ENCODE results near the gene SLC36A2. TPM values are rescaled to one million over a fixed set of nuclear protein-coding genes. Genes with fewer than 3 reads are reported as not detected.

SLC36A2 gene
- total RNA-seq, 1 donor: not detected

DNA sequence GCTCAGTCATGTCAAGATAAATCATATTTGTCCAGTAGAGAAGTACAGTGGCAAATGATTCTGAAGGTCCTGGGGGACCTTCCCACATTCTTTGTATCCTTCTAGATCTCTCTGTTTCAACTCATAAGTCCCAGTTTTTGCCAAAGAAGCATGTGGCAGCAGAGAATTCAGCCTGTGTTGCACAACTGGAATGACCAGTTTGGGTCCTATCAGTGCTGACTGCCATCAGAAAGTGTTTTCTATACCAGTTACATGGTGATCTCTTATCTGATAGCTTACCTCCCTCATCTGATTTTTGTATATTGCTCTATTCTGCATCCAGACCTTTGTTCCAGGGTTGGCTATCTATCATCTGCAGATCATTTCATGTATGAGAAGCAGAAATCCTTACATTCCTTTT lies 72.7 kb downstream of the SLC36A2 start:
- Histone ChIP-seq H3K9me3 (ENCODE audit: low read depth, low read length) (no peaks in the 10 kb centered on the region), H3K79me2 (ENCODE audit: insufficient read depth, low read length) (no peaks in the 10 kb centered on the region), H3K4me2 (ENCODE audit: insufficient read depth, low read length) (no peak overlapping the region), H4K20me1 (ENCODE audit: insufficient read depth, low read length) (no peaks in the 10 kb centered on the region), H3K4me1 (ENCODE audit: insufficient read depth, low read length) (no peaks in the 10 kb centered on the region), H3K27ac (ENCODE audit: low read depth, low read length) (no peak overlapping the region), H3K27me3 (ENCODE audit: insufficient read depth, low read length) (no peaks in the 10 kb centered on the region), H3K36me3 (ENCODE audit: insufficient read depth, low read length) (no peaks in the 10 kb centered on the region), H3K4me3 (ENCODE audit: insufficient read depth, low read length) (no peak overlapping the region), H2AFZ (ENCODE audit: low read length) (no peak overlapping the region)
- DNase-seq (ENCODE audit: insufficient read length, low spot score, missing footprints): no peak
- TF ChIP-seq, protein P1, sequence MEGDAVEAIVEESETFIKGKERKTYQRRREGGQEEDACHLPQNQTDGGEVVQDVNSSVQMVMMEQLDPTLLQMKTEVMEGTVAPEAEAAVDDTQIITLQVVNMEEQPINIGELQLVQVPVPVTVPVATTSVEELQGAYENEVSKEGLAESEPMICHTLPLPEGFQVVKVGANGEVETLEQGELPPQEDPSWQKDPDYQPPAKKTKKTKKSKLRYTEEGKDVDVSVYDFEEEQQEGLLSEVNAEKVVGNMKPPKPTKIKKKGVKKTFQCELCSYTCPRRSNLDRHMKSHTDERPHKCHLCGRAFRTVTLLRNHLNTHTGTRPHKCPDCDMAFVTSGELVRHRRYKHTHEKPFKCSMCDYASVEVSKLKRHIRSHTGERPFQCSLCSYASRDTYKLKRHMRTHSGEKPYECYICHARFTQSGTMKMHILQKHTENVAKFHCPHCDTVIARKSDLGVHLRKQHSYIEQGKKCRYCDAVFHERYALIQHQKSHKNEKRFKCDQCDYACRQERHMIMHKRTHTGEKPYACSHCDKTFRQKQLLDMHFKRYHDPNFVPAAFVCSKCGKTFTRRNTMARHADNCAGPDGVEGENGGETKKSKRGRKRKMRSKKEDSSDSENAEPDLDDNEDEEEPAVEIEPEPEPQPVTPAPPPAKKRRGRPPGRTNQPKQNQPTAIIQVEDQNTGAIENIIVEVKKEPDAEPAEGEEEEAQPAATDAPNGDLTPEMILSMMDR (IDR thresholded peaks at IDR 0.05; ENCODE audit: extremely low read depth, low read depth, low read length): no peak

DNA sequence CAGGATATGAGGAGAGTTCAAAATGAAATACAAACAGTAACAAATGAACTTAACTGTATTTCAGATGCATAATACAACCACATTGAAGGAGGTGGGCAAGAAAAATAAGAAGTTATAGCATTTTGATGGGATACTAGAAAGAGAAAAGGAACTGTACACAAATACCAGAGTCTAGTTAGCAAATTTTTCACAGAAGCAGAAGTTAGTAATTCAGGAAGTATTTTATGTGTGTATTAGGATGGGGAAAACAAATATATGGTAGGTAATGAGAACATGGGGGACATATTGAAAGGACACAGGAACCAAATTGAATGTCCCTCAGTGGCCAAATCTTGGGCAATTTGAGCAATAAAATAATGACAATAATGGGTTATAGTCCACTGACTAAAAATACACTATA lies 76.0 kb downstream of the SLC36A2 start:
- Histone ChIP-seq H3K4me1 (ENCODE audit: insufficient read depth, low read length) (no peaks in the 10 kb centered on the region), H3K9me3 (ENCODE audit: low read depth, low read length) (no peaks in the 10 kb centered on the region), H3K36me3 (ENCODE audit: insufficient read depth, low read length) (peaks cover 10% of the 10 kb centered on the region), H3K27me3 (ENCODE audit: insufficient read depth, low read length) (no peaks in the 10 kb centered on the region), H3K79me2 (ENCODE audit: insufficient read depth, low read length) (no peaks in the 10 kb centered on the region), H3K27ac (ENCODE audit: low read depth, low read length) (no peak overlapping the region), H3K4me2 (ENCODE audit: insufficient read depth, low read length) (no peak overlapping the region), H2AFZ (ENCODE audit: low read length) (no peak overlapping the region), H4K20me1 (ENCODE audit: insufficient read depth, low read length) (no peaks in the 10 kb centered on the region), H3K4me3 (ENCODE audit: insufficient read depth, low read length) (no peak overlapping the region)
- no peak for DNase-seq (ENCODE audit: insufficient read length, low spot score, missing footprints)
- TF ChIP-seq, protein P1 (IDR thresholded peaks at IDR 0.05; ENCODE audit: extremely low read depth, low read depth, low read length): no peak

DNA sequence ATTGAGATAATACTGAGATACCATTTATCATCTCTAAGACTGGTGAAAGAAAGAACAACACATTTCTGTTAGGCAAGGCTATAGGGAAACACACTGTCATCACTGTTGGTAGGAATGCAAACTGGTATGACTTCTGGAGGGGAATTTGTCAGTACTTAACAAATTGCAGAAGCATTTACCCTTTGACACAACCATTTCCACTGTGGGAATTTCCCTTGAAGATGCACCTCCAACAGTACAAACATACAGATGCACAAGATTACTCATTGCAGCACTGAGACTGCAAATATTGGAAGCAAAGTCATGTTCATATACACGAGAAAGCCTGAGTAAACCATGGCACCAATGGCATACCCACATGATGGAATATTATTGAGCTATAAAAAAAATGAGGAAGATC lies 76.8 kb downstream of the SLC36A2 start:
- Histone ChIP-seq H3K4me2 (ENCODE audit: insufficient read depth, low read length) (no peak overlapping the region), H3K4me1 (ENCODE audit: insufficient read depth, low read length) (no peaks in the 10 kb centered on the region), H3K27me3 (ENCODE audit: insufficient read depth, low read length) (no peaks in the 10 kb centered on the region), H2AFZ (ENCODE audit: low read length) (no peak overlapping the region), H3K36me3 (ENCODE audit: insufficient read depth, low read length) (peaks cover 10% of the 10 kb centered on the region), H3K79me2 (ENCODE audit: insufficient read depth, low read length) (no peaks in the 10 kb centered on the region), H3K9me3 (ENCODE audit: low read depth, low read length) (no peaks in the 10 kb centered on the region), H4K20me1 (ENCODE audit: insufficient read depth, low read length) (no peaks in the 10 kb centered on the region), H3K27ac (ENCODE audit: low read depth, low read length) (no peak overlapping the region), H3K4me3 (ENCODE audit: insufficient read depth, low read length) (no peak overlapping the region)
- DNase-seq (ENCODE audit: insufficient read length, low spot score, missing footprints): no peak
- TF ChIP-seq, protein P1 (IDR thresholded peaks at IDR 0.05; ENCODE audit: extremely low read depth, low read depth, low read length): no peak

DNA sequence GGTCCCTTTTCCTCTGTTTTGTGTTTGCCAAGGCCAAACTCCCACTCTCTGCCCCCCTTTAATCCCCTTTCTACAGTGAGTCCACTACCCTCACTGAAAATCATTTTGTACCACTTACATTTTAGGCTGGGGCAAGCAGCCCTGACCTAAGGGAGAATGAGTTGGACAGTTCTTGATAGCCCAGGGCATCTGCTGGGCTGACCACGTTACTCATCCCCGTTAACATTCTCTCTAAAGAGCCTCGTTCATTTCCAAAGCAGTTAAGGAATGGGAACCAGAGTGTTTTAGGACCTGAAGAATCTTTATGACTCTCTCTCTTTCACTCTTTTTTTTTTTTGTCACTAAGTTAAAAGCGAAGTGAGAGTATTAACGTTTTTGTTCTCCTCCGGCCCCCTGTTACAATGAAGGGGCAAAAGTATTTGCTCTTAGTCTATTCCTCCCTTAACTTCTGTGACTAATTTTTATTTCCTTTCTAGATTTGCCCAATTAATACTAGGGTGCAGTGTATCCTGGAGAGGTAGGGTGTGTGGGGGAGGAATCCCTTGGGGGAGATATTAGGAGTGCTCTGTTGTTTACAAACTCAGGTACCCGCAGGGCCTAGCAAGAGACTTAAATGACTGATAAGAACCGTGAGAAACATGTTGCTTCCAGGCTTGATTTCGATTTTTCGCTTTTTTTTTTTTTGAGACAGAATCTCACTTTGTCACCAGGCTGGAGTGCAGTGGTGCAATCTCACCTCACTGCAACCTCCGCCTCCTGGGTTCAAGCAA lies 79.7 kb downstream of the SLC36A2 start:
- no peak overlapping the region for H3K4me3 ChIP-seq (ENCODE audit: insufficient read depth, low read length)
- H3K4me2 ChIP-seq (ENCODE audit: insufficient read depth, low read length): no peak overlapping the region
- H3K27ac ChIP-seq (ENCODE audit: low read depth, low read length): no peak overlapping the region
- H3K4me1 ChIP-seq (ENCODE audit: insufficient read depth, low read length): peaks cover 9% of the 10 kb centered on the region
- DNase-seq (ENCODE audit: insufficient read length, low spot score, missing footprints): peak; percentile 27
- no peaks in the 10 kb centered on the region for H3K9me3 ChIP-seq (ENCODE audit: low read depth, low read length)
- TF ChIP-seq, protein P1 (IDR thresholded peaks at IDR 0.05; ENCODE audit: extremely low read depth, low read depth, low read length): no peak
- H4K20me1 ChIP-seq (ENCODE audit: insufficient read depth, low read length): no peaks in the 10 kb centered on the region
- H3K79me2 ChIP-seq (ENCODE audit: insufficient read depth, low read length): no peaks in the 10 kb centered on the region
- no peaks in the 10 kb centered on the region for H3K27me3 ChIP-seq (ENCODE audit: insufficient read depth, low read length)
- H3K36me3 ChIP-seq (ENCODE audit: insufficient read depth, low read length): peaks cover 10% of the 10 kb centered on the region
- no peak overlapping the region for H2AFZ ChIP-seq (ENCODE audit: low read length)

Other genes starting within 250 kb of the SLC36A2 start
- 343 and 353 TPM in 2 replicates for gene ANXA6, start 189.8 kb downstream of the SLC36A2 start, total RNA-seq
- 10.5 and 10.9 TPM in 2 replicates for gene CCDC69, start 123.5 kb downstream of the SLC36A2 start, total RNA-seq
- 35.5 and 42.1 TPM in 2 replicates for gene GM2A, start 94.4 kb downstream of the SLC36A2 start, total RNA-seq
- gene SLC36A3, start 43.8 kb downstream of the SLC36A2 start, total RNA-seq: not detected in 2 replicates
- 19.5 and 22.7 TPM in 2 replicates for gene SLC36A1, start 100.0 kb upstream of the SLC36A2 start, total RNA-seq
- gene FAT2, start 243.8 kb upstream of the SLC36A2 start, total RNA-seq: 0.36 and 0.59 TPM in 2 replicates